Endothelial cell of umbilical vein (primary cell): ENCODE results near the gene TATDN3. TPM values are rescaled to one million over a fixed set of nuclear protein-coding genes. Genes with fewer than 3 reads are reported as not detected.
A peak's percentile ranks its signal among the peaks of the same experiment; 100 is the strongest.

Experiments used
- BruUV-seq: library from RNA; stranded (reverse); fragments of 400-500 nt; replicated peaks from 2 replicates; lab custom pipeline; 2021; lab: Mats Ljungman, UMichigan
- CTCF ChIA-PET: fragments of 300-600, 350-600 bp; sonication (Branson Sonifier 250); formaldehyde crosslinking; loops from one replicate; lab custom pipeline; 2021; ENCODE audit warnings: antibody characterized with exemption, inconsistent platforms; lab: Charles Lee
- POLR2A ChIA-PET: fragments of 300-600, 350-600 bp; sonication (Branson Sonifier 250); formaldehyde crosslinking; loops from one replicate; lab custom pipeline; 2021; ENCODE audit warnings: antibody characterized with exemption, inconsistent platforms; lab: Charles Lee
- DNase-seq: peaks from one replicate; pipeline ENCODE4 v3.0.0-alpha.2; 2011; ENCODE audit warnings: low read depth, low spot score
- FAIRE-seq: peaks from 2 replicates; lab custom pipeline; 2011; peaks lifted over from hg19 to GRCh38; lab: Jason Lieb, UNC
- H2AFZ ChIP-seq: 2 replicates; pipeline ENCODE4 v1.6.0; 2012; ENCODE audit warnings: low read depth, low read length, control low read depth, inconsistent platforms
- H3K27ac ChIP-seq: 2 replicates; pipeline ENCODE4 v1.5.1; 2011; ENCODE audit warnings: low read depth, mild to moderate bottlenecking, control low read depth, low read length, moderate library complexity; ENCODE audit not compliant: insufficient read depth
- H3K27me3 ChIP-seq, 2 experiments: 2 replicates each; pipeline versions ENCODE4 v1.6.0 to v1.6.1; 2011; ENCODE audit warnings: low read length in 2 of 2, mixed read lengths in 1 of 2; ENCODE audit not compliant: control insufficient read depth in 2 of 2, insufficient read depth in 2 of 2
- H3K36me3 ChIP-seq, 2 experiments: 2 replicates in 1 of 2; 3 replicates in 1 of 2; pipeline ENCODE4 v1.5.1; 2011; ENCODE audit warnings: low read length in 2 of 2, mild to moderate bottlenecking in 1 of 2, moderate library complexity in 1 of 2; ENCODE audit not compliant: control insufficient read depth in 2 of 2, insufficient read depth in 2 of 2; ENCODE audit errors: extremely low read depth in 1 of 2
- H3K4me1 ChIP-seq: 3 replicates; pipeline ENCODE4 v1.5.1; 2011; ENCODE audit warnings: mild to moderate bottlenecking, low read length; ENCODE audit not compliant: control insufficient read depth, insufficient read depth; ENCODE audit errors: extremely low read depth
- H3K4me2 ChIP-seq: 2 replicates; pipeline ENCODE4 v1.6.1; 2011; ENCODE audit warnings: low read length, control low read depth, mixed read lengths; ENCODE audit not compliant: insufficient read depth
- H3K4me3 ChIP-seq, 3 experiments: fragments of 200-600 bp in 1 of 3; sonication (generic), shearing (Covaris generic) in 1 of 3; replicated peaks in 1 of 3; 2 replicates each; pipeline ENCODE4 v1.5.1; 2011 to 2016; ENCODE audit warnings: control low read depth in 3 of 3, low read length in 3 of 3, mild to moderate bottlenecking in 2 of 3, inconsistent platforms in 1 of 3, low read depth in 1 of 3, moderate library complexity in 1 of 3; ENCODE audit not compliant: insufficient read depth in 1 of 3
- H3K79me2 ChIP-seq: 2 replicates; pipeline ENCODE4 v1.6.0; 2012; ENCODE audit warnings: low read length, inconsistent platforms; ENCODE audit not compliant: control insufficient read depth, insufficient read depth
- H3K9ac ChIP-seq: replicated peaks from 2 replicates; pipeline ENCODE3; 2011; ENCODE audit warnings: low read length, control low read depth; ENCODE audit not compliant: insufficient read depth; ENCODE audit errors: extremely low read depth
- H3K9me1 ChIP-seq: replicated peaks from 3 replicates; pipeline ENCODE4 v1.6.0; 2011; ENCODE audit warnings: mild to moderate bottlenecking, low read length; ENCODE audit not compliant: control insufficient read depth, insufficient read depth; ENCODE audit errors: extremely low read depth
- H3K9me3 ChIP-seq: replicated peaks from 2 replicates; pipeline ENCODE4 v1.5.1; 2012; ENCODE audit warnings: low read length, inconsistent platforms; ENCODE audit not compliant: control insufficient read depth, insufficient read depth
- H4K20me1 ChIP-seq: replicated peaks from 2 replicates; pipeline ENCODE3; 2011; ENCODE audit warnings: mild to moderate bottlenecking, low read length; ENCODE audit not compliant: control insufficient read depth, insufficient read depth; ENCODE audit errors: extremely low read depth
- CTCF ChIP-seq, 2 donors: IDR thresholded peaks; 1 replicate in 1 of 2; 2 replicates in 1 of 2; pipeline ENCODE4 v1.5.1; 2011; ENCODE audit warnings: low read length in 2 of 2, mild to moderate bottlenecking in 2 of 2, moderate library complexity in 2 of 2, control low read depth in 1 of 2, inconsistent platforms in 1 of 2, low read depth in 1 of 2; ENCODE audit not compliant: insufficient read depth in 1 of 2; ENCODE audit errors: extremely low read depth in 1 of 2
- EZH2 ChIP-seq: IDR thresholded peaks from 2 replicates; pipeline ENCODE4 v1.6.1; 2012; ENCODE audit warnings: borderline replicate concordance, low read depth, mild to moderate bottlenecking, moderate library complexity, low read length, inconsistent platforms; ENCODE audit not compliant: severe bottlenecking
- FOS ChIP-seq: IDR thresholded peaks from 2 replicates; pipeline ENCODE4 v1.6.1; 2011; ENCODE audit warnings: mild to moderate bottlenecking, low read length, moderate library complexity, borderline replicate concordance; ENCODE audit not compliant: insufficient read depth
- GATA2 ChIP-seq: IDR thresholded peaks from 2 replicates; pipeline ENCODE4 v1.7.0; 2011; ENCODE audit warnings: low read depth, mild to moderate bottlenecking, moderate library complexity, mixed read lengths, low read length; ENCODE audit not compliant: insufficient read length, insufficient read depth
- JUN ChIP-seq: IDR thresholded peaks from 2 replicates; pipeline ENCODE4 v1.6.1; 2011; ENCODE audit warnings: borderline replicate concordance, low read depth; ENCODE audit not compliant: insufficient read length, insufficient read depth
- MAX ChIP-seq: IDR thresholded peaks from 2 replicates; pipeline ENCODE4 v1.6.1; 2011; ENCODE audit not compliant: insufficient read depth, insufficient read length
- MYC ChIP-seq: IDR thresholded peaks from one replicate; pipeline ENCODE4 v1.6.1; 2011; ENCODE audit warnings: mild to moderate bottlenecking, low read depth, low read length
- POLR2A ChIP-seq: IDR thresholded peaks from 2 replicates; pipeline ENCODE4 v1.6.1; 2012; ENCODE audit warnings: low read depth, mild to moderate bottlenecking, control low read depth, low read length
- POLR2AphosphoS5 ChIP-seq: IDR thresholded peaks from 2 replicates; pipeline ENCODE4 v1.6.1; 2012; ENCODE audit warnings: low read depth, mild to moderate bottlenecking, control low read depth, low read length, moderate library complexity; ENCODE audit not compliant: insufficient read depth
- dilution Hi-C: fragments of 300-500 bp; cut with MboI; formaldehyde crosslinking; loops from one replicate; pipeline ENCODE4 v1.15.0; 2019; ENCODE audit warnings: low sequenced_read_pairs; ENCODE audit not compliant: extremely low pct_ligation_motif_present
- intact Hi-C: fragments of 100-400 bp; cut with micrococcal nuclease; formaldehyde crosslinking; loops from one replicate; pipeline ENCODE4 v1.10.0; 2022
- polyA plus RNA-seq, 4 experiments: library from polyadenylated mRNA; depleted of rRNA in 3 of 4; stranded (reverse) in 3 of 4; unstranded in 1 of 4; fragments of >200 nt; gene quantifications; 2 replicates each; pipeline versions ENCODE4 v1.2.1 to v1.2.3, GENCODE V29; 2011 to 2012; ENCODE audit warnings: missing spikeins in 1 of 4
- total RNA-seq: library from RNA; stranded (reverse); gene quantifications from 2 replicates; pipeline ENCODE4 v1.2.3, GENCODE V29; 2021

TATDN3 gene
- total and polyA plus RNA-seq, 2 donors (not counting 3 experiments of a cell fraction or from before 2014, with no cell fraction given) = 4.3 to 8.0 TPM

- intact Hi-C loops (loop anchor here (1.0 to 2.0 kb wide), 6 partner anchors 9 to 325 kb away; partner anchors contain the start of genes ATF3, NSL1 and TATDN3), dilution Hi-C loops (no loop called here)
- DNase-seq (peak; percentile 79), FAIRE-seq (peak; percentile 87)
- H3K27me3 ChIP-seq = no peaks in the 10 kb centered on the region
- TF ChIP-seq EZH2 (no peak), MYC (no peak), POLR2AphosphoS5 (peak; percentile 75), MAX (no peak), POLR2A (no peak), FOS (peak; percentile 80), CTCF (IDR thresholded peaks at IDR 0.05; ENCODE audit: extremely low read depth in 1 of 2, insufficient read depth in 1 of 2, low read depth in 1 of 2, low read length in 2 of 2) (peak; percentile 34 to 38), GATA2 (peak; percentile 14), JUN (peak; percentile 78)
- H3K9me3 ChIP-seq = no peaks in the 10 kb centered on the region
- peak overlapping the region; percentile 15 for H3K27ac ChIP-seq
- ChIA-PET POLR2A (no interaction called here), CTCF (interaction anchor here (0.7 to 3.4 kb wide), 6 partner anchors 14 to 327 kb away, joined by 3 to 31 read pairs (median 16); no protein-coding TSS in a partner anchor)
- no peaks in the 10 kb centered on the region for H3K79me2 ChIP-seq
- H3K9ac ChIP-seq = no peak overlapping the region
- no peaks in the 10 kb centered on the region for H4K20me1 ChIP-seq
- H3K4me2 ChIP-seq = peak overlapping the region; percentile 56
- BruUV-seq = no TSS peak
- H3K9me1 ChIP-seq = no peaks in the 10 kb centered on the region
- H3K36me3 ChIP-seq = peaks cover 0 to 6% of the 10 kb centered on the region in 2 experiments
- no peak overlapping the region for H2AFZ ChIP-seq
- peaks cover 15% of the 10 kb centered on the region for H3K4me1 ChIP-seq
- H3K4me3 ChIP-seq = no peak overlapping the region
These were observed 9.1 kb upstream of the TATDN3 start for GRCh38 chr1:212782422-212783154.
